PC-9 (cell line): ENCODE data around the gene SEMA3E. TPM values are rescaled to one million over a fixed set of nuclear protein-coding genes. Genes with fewer than 3 reads are reported as not detected.
A peak's percentile ranks its signal among the peaks of the same experiment; 100 is the strongest.

Experiments
- BruUV-seq: library from RNA; stranded (reverse); fragments of 400-500 nt; replicated peaks from 2 replicates; lab custom pipeline; 2021; lab: Mats Ljungman, UMichigan
- CTCF ChIA-PET: fragments of 300-600 bp; sonication (Branson Sonifier 250); formaldehyde crosslinking; loops from one replicate; lab custom pipeline; 2022; ENCODE audit warnings: antibody characterized with exemption; lab: Charles Lee
- POLR2A ChIA-PET: fragments of 300-600 bp; sonication (Branson Sonifier 250); formaldehyde crosslinking; loops from one replicate; lab custom pipeline; 2022; ENCODE audit warnings: antibody characterized with exemption; ENCODE audit not compliant: unreplicated experiment; lab: Charles Lee
- DNase-seq, 2 experiments: peaks; one replicate each; pipeline versions ENCODE4 v3.0.0 to v3.0.0-alpha.2; 2015 to 2022; ENCODE audit warnings: mixed read lengths in 1 of 2
- H2AFZ ChIP-seq: fragments of 200-600 bp; sonication (generic); 2 replicates; pipeline ENCODE4 v1.8.1; 2017; ENCODE audit warnings: antibody characterized with exemption
- H3F3A ChIP-seq: fragments of 200-600 bp; sonication (generic); 2 replicates; pipeline ENCODE4 v1.8.1; 2017; ENCODE audit warnings: antibody characterized with exemption, mild to moderate bottlenecking, low read depth; ENCODE audit not compliant: insufficient read depth
- H3K27ac ChIP-seq: fragments of 200-600 bp; sonication (generic); 2 replicates; pipeline ENCODE4 v1.6.1; 2016; ENCODE audit warnings: mixed run types
- H3K27me3 ChIP-seq: fragments of 200-600 bp; sonication (generic); 2 replicates; pipeline ENCODE4 v1.6.1; 2016; ENCODE audit warnings: low read depth, mixed run types; ENCODE audit not compliant: insufficient read depth
- H3K36me3 ChIP-seq: fragments of 200-600 bp; sonication (generic); 2 replicates; pipeline ENCODE4 v1.6.1; 2016; ENCODE audit warnings: low read depth, mixed run types
- H3K4me1 ChIP-seq: fragments of 200-600 bp; sonication (generic); replicated peaks from 2 replicates; pipeline ENCODE4 v1.6.1; 2016; ENCODE audit warnings: mixed run types; ENCODE audit not compliant: insufficient read depth
- H3K4me2 ChIP-seq: fragments of 200-600 bp; sonication (generic); 2 replicates; pipeline ENCODE4 v1.6.1; 2017; ENCODE audit warnings: mixed run types
- H3K4me3 ChIP-seq: fragments of 200-600 bp; sonication (generic); 2 replicates; pipeline ENCODE4 v1.6.1; 2016; ENCODE audit warnings: mixed run types
- H3K79me2 ChIP-seq: fragments of 200-600 bp; sonication (generic); 2 replicates; pipeline ENCODE4 v1.6.1; 2017; ENCODE audit warnings: low read depth, mixed run types
- H3K9me2 ChIP-seq: fragments of 200-600 bp; sonication (generic); 2 replicates; pipeline ENCODE4 v1.8.1; 2017; ENCODE audit warnings: mild to moderate bottlenecking; ENCODE audit not compliant: insufficient read depth
- H3K9me3 ChIP-seq: fragments of 200-600 bp; sonication (generic); 2 replicates; pipeline ENCODE4 v1.8.1; 2016; ENCODE audit warnings: low read depth; ENCODE audit not compliant: insufficient read depth
- H4K20me1 ChIP-seq: fragments of 200-600 bp; sonication (generic); 2 replicates; pipeline ENCODE4 v1.8.1; 2017; ENCODE audit not compliant: insufficient read depth
- CTCF ChIP-seq: fragments of 200-600 bp; sonication (generic); conservative IDR thresholded peaks from 2 replicates; pipeline ENCODE4 v1.6.1; 2017; ENCODE audit warnings: mixed run types, antibody characterized with exemption, mild to moderate bottlenecking, moderate library complexity
- EZH2 ChIP-seq: fragments of 200-600 bp; sonication (generic); IDR thresholded peaks from 2 replicates; pipeline ENCODE4 v1.8.0; 2017; ENCODE audit warnings: antibody characterized with exemption, low read depth
- intact Hi-C: fragments of 100-400 bp; cut with micrococcal nuclease; formaldehyde crosslinking; loops from one replicate; pipeline ENCODE4 v1.10.0; 2022; ENCODE audit not compliant: unreplicated experiment
- total RNA-seq: library from RNA; stranded (reverse); gene quantifications from 2 replicates; pipeline ENCODE4 v1.2.3, GENCODE V29; 2021

The SEMA3E gene
- total RNA-seq, 1 experiment from 2014 or later = 2.1 TPM

- Histone ChIP-seq H3K9me3 (no peaks in the 10 kb centered on the region), H3K36me3 (no peaks in the 10 kb centered on the region), H3F3A (no peaks in the 10 kb centered on the region), H3K4me1 (no peaks in the 10 kb centered on the region), H3K4me3 (no peak overlapping the region), H3K9me2 (no peaks in the 10 kb centered on the region), H3K79me2 (no peaks in the 10 kb centered on the region), H2AFZ (no peak overlapping the region), H3K4me2 (no peak overlapping the region), H3K27ac (no peak overlapping the region), H3K27me3 (no peaks in the 10 kb centered on the region), H4K20me1 (no peaks in the 10 kb centered on the region)
- peak in 1 of 2 experiments; percentile 40 for DNase-seq
- ChIA-PET POLR2A (no interaction called here), CTCF (no interaction called here)
- intact Hi-C loops = loop anchor here (1.0 to 10.0 kb wide), 5 partner anchors 114 to 1611 kb away; no protein-coding TSS in a partner anchor
- BruUV-seq = no TSS peak
- no peak for TF ChIP-seq EZH2
- TF ChIP-seq CTCF = peak; percentile 83
Measured at GRCh38 chr7:83410989-83411591, 237.8 kb downstream of the SEMA3E start.

- Histone ChIP-seq H3K4me2 (no peak overlapping the region), H3K4me3 (no peak overlapping the region), H4K20me1 (no peaks in the 10 kb centered on the region), H3K9me3 (no peaks in the 10 kb centered on the region), H3K4me1 (no peaks in the 10 kb centered on the region), H2AFZ (no peak overlapping the region), H3K36me3 (no peaks in the 10 kb centered on the region), H3K27ac (no peak overlapping the region), H3K79me2 (no peaks in the 10 kb centered on the region), H3K9me2 (no peaks in the 10 kb centered on the region), H3K27me3 (no peaks in the 10 kb centered on the region), H3F3A (no peaks in the 10 kb centered on the region)
- ChIA-PET POLR2A (no interaction called here), CTCF (no interaction called here)
- intact Hi-C loops = no loop called here
- TF ChIP-seq CTCF = no peak
- TF ChIP-seq EZH2 = no peak
- DNase-seq = no peak
- no TSS peak for BruUV-seq
Measured at GRCh38 chr7:83394776-83395175, 254.2 kb downstream of the SEMA3E start.

GRCh38 chr7:83388436-83388835, 260.5 kb downstream of the SEMA3E start:
- no peak for TF ChIP-seq EZH2
- no peak for TF ChIP-seq CTCF
- Histone ChIP-seq H3K9me2 (no peaks in the 10 kb centered on the region), H3K4me1 (no peaks in the 10 kb centered on the region), H3K4me2 (no peak overlapping the region), H3K36me3 (no peaks in the 10 kb centered on the region), H3K27ac (no peak overlapping the region), H3K27me3 (no peaks in the 10 kb centered on the region), H3F3A (no peaks in the 10 kb centered on the region), H3K79me2 (no peaks in the 10 kb centered on the region), H3K9me3 (no peaks in the 10 kb centered on the region), H2AFZ (no peak overlapping the region), H3K4me3 (no peak overlapping the region), H4K20me1 (no peaks in the 10 kb centered on the region)
- DNase-seq = no peak
- ChIA-PET POLR2A (interaction anchor here (0.6 kb wide), 1 partner anchor 1296 kb away, joined by 3 read pairs; no protein-coding TSS in a partner anchor), CTCF (interaction anchor here (0.7 kb wide), 1 partner anchor 9 kb away, joined by 7 read pairs; no protein-coding TSS in a partner anchor)
- intact Hi-C loops = no loop called here
- no TSS peak for BruUV-seq
